ENCODE measurements around the gene EGFL7. TPM values are rescaled to one million over a fixed set of nuclear protein-coding genes. Genes with fewer than 3 reads are reported as not detected.

Gene EGFL7
- total RNA-seq, 4 donors from 2014 or later: 38.4 to 143 (median 81.6) TPM

DNA sequence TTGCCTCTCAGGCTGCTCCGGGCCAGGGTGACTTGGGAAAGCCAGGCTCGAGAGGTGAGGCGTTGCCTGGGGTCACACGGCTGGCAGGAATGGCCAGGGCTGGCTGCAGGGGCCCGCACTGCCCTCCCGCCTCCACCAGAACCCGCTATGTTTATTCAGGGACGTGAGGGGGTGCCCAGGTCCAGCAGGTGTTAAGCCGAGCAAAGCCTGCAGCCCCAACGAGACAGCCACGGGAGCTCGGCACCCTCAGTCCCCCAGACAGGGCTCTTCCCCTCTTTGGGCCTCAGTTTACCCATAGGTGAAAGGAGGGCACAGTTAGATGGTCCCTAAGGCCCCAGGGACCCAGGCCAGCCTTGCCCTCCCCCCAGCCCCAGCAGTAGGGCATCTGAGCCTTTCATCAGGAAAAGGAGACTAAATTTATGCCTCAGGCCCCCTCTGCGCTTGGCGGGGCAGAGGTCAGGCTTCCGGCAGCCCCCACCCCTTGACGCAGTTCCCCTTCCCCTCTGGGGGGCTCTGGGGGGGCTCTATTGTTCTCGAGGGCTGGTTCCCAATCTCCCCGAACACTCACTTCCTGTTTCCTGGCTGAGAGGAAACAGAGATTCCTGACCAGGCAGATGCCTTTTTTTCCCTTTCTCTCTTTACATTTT lies 7.1 kb upstream of the EGFL7 start:
- H3K9me3 ChIP-seq: no peaks in the 10 kb centered on the region
- no peaks in the 10 kb centered on the region for H3K27me3 ChIP-seq
- DNase-seq: no peak
- WGBS, 2 donors: 59 to 63% methylated on average over 8 to 14 of the region's 18 CpGs
- TF ChIP-seq POLR2A (IDR thresholded peaks at IDR 0.05) (no peak), CTCF (IDR thresholded peaks at IDR 0.05) (no peak)
- no peaks in the 10 kb centered on the region for H3K36me3 ChIP-seq
- H3K4me1 ChIP-seq: no peaks in the 10 kb centered on the region
- H3K4me3 ChIP-seq (replicated peaks in 1 of 3): no peak overlapping the region
- H3K27ac ChIP-seq: peak overlapping the region; percentile 48 to 65 (median 49)
- intact Hi-C loops (cut with DNase I): no loop called here

DNA sequence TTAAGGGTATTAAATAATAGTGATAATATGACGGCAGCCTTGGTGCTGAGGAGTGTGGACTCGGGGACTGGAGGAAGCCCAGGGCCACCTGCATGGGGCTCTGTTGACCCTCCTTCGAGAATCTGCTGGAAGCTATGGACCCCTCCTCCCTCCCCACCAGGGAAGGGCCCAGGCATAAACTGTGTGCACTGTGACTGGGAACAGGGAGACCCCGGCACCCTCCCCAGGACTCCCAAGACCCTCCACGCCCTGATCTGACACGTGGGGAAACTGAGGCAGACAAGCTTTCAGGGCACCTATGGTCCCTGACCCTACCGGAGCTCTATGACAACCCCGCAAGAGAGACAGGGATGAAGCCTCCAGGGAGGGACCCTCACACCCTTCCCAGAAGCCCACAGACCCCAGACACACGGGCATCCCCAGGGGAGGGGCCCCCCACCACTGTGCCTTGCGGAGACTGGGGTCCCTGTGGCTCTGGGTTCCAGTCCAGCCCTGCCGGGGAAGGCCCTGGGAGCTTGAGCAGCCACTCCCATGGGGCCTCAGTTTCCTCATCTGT lies 6.5 kb upstream of the EGFL7 start:
- DNase-seq: no peak
- Histone ChIP-seq H3K9me3 (no peaks in the 10 kb centered on the region), H3K27me3 (no peaks in the 10 kb centered on the region), H3K4me1 (no peaks in the 10 kb centered on the region), H3K4me3 (replicated peaks in 1 of 3) (no peak overlapping the region), H3K36me3 (no peaks in the 10 kb centered on the region), H3K27ac (peak overlapping the region; percentile 62 to 74 (median 65))
- TF ChIP-seq POLR2A (IDR thresholded peaks at IDR 0.05) (no peak), CTCF (IDR thresholded peaks at IDR 0.05) (no peak)
- intact Hi-C loops (cut with DNase I): no loop called here
- WGBS, 2 donors: 36 to 66% methylated on average over 10 to 11 of the region's 11 CpGs

DNA sequence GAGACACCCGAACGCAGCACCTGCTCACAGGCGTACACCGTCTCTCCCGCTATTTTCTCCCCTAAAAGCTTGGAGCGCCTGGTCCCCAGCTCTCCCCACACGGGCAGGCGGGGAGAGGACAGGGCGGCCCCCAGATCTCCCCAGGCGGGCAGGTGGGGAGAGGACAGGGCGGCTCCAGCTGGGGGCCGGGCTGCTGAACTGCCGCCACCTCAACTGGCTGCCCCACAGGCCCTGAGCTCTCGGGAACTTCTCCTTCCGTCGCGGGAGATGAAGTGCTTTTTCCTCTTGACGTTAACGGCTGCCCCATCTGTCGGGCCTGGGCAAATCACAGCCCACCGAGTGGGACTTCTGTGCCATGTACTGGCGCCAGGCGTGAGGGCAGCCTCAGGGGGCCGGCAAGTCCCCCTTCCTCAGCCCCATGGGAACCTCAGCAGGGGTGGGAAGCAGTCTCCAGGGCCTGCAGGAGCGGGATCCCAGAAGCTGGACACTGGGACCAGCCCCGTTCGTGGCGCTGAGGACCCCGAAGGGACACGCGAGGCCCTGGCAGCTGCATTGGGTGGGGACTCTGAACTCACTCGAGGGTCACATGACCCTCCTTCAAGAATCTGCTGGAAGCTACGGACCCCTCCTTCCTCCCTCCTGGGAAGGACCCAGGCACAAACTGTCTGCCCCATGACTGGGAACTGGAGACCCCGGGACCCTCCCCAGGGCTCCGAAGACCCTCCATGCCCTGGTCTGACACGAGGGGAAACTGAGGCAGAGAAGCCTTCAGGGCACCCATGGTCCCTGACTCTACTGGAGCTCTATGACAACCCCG lies 5.7 kb upstream of the EGFL7 start:
- intact Hi-C loops (cut with DNase I): no loop called here
- H3K4me3 ChIP-seq (replicated peaks in 1 of 3): no peak overlapping the region
- no peak for DNase-seq
- H3K4me1 ChIP-seq: no peaks in the 10 kb centered on the region
- TF ChIP-seq CTCF (IDR thresholded peaks at IDR 0.05) (no peak), POLR2A (IDR thresholded peaks at IDR 0.05) (no peak)
- WGBS, 2 donors: 53 to 64% methylated on average over 17 to 34 of the region's 37 CpGs
- peak overlapping the region; percentile 62 to 74 (median 65) for H3K27ac ChIP-seq
- no peaks in the 10 kb centered on the region for H3K9me3 ChIP-seq
- H3K36me3 ChIP-seq: no peaks in the 10 kb centered on the region
- no peaks in the 10 kb centered on the region for H3K27me3 ChIP-seq

DNA sequence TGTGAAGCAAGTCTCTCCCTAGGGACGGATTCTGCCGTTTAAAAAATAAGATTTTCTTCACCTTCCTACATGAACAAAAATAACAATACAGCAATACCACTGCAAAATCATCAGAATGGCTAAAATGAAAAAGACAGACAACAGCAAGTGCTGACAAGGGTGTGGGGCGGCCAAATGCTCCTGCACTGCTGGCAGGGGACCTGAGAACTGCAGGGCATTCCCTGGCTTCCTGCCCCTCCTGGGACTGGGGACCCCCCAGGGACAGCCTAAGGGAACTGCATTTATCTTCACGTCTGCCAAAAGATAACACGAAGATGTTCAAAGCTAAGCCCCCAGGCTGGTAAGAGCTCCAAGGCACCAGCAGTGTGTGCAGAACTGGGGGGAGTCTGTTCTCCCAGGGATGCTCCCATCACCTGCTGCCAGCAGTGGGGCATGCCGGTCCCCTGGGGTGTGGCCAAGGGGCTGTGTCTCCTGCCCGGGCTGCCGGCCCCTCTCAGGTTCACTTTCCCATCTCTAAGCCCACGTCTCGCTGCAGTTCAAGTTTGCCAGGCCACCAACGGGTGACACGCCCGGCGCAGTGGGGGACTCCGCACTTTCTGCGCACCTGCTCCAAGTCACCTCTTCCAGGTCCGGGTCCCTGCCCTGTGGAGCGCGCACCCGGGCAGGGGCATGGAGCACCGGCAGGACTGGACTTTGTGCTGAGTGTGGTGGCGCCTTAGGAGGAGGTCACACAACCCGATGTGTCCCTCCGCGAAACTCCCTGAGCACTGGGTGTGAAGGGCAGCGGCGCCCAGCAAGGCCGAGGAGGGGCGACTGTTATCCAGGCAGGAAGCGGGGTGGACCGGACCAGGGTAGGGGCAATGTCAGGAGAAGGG lies 4.5 kb upstream of the EGFL7 start:
- Histone ChIP-seq H3K9me3 (no peaks in the 10 kb centered on the region), H3K27ac (peak overlapping the region; percentile 47 to 74 (median 65)), H3K27me3 (no peaks in the 10 kb centered on the region), H3K4me1 (no peaks in the 10 kb centered on the region), H3K4me3 (replicated peaks in 1 of 3) (peak overlapping the region in 1 of 3 donors; percentile 17), H3K36me3 (no peaks in the 10 kb centered on the region)
- WGBS, 2 donors: 51 to 66% methylated on average over 24 to 26 of the region's 31 CpGs
- DNase-seq: no peak
- TF ChIP-seq CTCF (IDR thresholded peaks at IDR 0.05): no peak
- no peak for TF ChIP-seq POLR2A (IDR thresholded peaks at IDR 0.05)
- intact Hi-C loops (cut with DNase I): no loop called here
